ENCODE results near the gene RPTOR. TPM values are rescaled to one million over a fixed set of nuclear protein-coding genes. Genes with fewer than 3 reads are reported as not detected.

The RPTOR gene
- total and polyA plus RNA-seq, 12 donors: 7.9 to 30.3 (median 25.6) TPM

DNA sequence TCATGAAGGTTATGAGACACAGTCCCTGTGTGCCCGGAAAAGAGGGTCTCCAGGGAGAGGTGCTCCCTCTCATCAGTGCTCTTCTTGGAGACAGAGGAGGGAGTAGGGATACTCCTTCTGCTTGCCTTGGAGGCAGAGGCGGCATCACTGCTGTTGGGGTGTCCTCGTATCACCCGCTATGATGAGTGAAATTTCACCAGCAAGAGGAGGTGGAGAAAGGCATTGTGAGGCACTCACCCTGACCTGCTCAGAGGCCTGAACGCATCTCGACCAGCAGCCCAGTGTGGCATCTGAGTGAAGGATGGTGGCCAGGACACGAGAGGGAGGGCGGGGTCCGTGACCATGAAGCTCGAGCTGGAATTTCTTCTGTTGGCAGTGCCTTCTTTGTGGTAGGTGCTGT lies 224.9 kb downstream of the RPTOR start:
- ATAC-seq (no peak), DNase-seq (no peak)
- Histone ChIP-seq H3K36me3 (peaks cover 0 to 10% (median 0%) of the 10 kb centered on the region in 9 donors), H3K4me3 (no peak overlapping the region), H3K27ac (no peak overlapping the region), H3K27me3 (no peaks in the 10 kb centered on the region), H3K9me3 (no peaks in the 10 kb centered on the region), H3K4me1 (peaks cover 0 to 29% (median 14%) of the 10 kb centered on the region in 9 donors)
- 94 to 95% methylated on average over 10 of the region's 10 CpGs for WGBS, 2 donors
- intact Hi-C loops (cut with DNase I): loop anchor here in 1 of 10 donors (10.0 kb wide), 1 partner anchor 225 kb away; the partner anchor contains the start of gene RPTOR
- no peak for TF ChIP-seq CTCF (IDR thresholded peaks at IDR 0.05)

GRCh38 chr17:80769936-80770625 lies 225.4 kb downstream of the RPTOR start:
- intact Hi-C loops (cut with DNase I): loop anchor here in 1 of 10 donors (10.0 kb wide), 1 partner anchor 225 kb away; the partner anchor contains the start of gene RPTOR
- no peak overlapping the region for H3K27ac ChIP-seq
- DNase-seq (no peak), ATAC-seq (no peak)
- 93 to 95% methylated on average over 19 of the region's 19 CpGs for WGBS, 2 donors
- no peaks in the 10 kb centered on the region for H3K27me3 ChIP-seq
- TF ChIP-seq CTCF (IDR thresholded peaks at IDR 0.05): no peak
- H3K4me3 ChIP-seq: no peak overlapping the region
- H3K4me1 ChIP-seq: peaks cover 0 to 31% (median 19%) of the 10 kb centered on the region in 9 donors
- H3K9me3 ChIP-seq: no peaks in the 10 kb centered on the region
- H3K36me3 ChIP-seq: peaks cover 0 to 10% (median 0%) of the 10 kb centered on the region in 9 donors

DNA sequence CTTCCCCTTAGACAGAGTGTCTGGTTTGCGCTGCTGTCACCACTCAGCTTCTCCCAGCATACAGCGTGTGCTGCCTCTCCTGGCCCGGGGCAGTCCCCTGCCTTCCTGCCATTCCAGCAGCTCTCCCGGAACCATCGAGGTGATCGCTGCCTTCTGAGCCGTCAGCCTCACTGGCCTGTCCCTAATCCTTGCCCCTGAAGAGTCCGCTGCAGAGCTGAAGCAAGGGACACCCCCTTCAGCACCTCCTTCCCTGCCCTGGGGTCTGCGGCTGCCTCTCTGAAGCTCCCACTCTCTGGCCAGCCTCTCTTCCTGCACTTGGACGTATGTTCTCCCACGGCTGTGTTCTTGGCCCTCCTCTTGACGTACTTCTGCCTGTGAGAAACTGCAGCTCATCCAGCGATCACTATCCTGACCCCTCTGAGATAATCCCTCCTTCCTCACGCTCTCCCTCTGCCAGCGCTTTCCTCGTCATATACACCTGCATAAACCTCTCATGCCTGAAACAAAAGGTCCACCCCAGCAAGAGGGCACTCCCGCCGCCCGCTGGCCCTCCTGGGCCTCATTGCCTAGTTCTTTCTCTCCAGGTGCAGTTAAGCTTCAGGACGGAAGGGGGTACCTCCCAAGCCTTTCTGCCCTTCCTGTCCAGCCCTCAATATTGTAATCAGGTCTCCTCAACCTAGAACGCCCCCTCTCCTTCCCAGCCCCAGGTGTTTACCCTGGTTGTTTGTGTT lies 226.4 kb downstream of the RPTOR start:
- no peak overlapping the region for H3K27ac ChIP-seq
- H3K27me3 ChIP-seq: no peaks in the 10 kb centered on the region
- intact Hi-C loops (cut with DNase I): no loop called here
- H3K9me3 ChIP-seq: no peaks in the 10 kb centered on the region
- no peak for TF ChIP-seq CTCF (IDR thresholded peaks at IDR 0.05)
- H3K36me3 ChIP-seq: peaks cover 0 to 10% (median 0%) of the 10 kb centered on the region in 9 donors
- peaks cover 0 to 29% (median 19%) of the 10 kb centered on the region in 9 donors for H3K4me1 ChIP-seq
- WGBS, 2 donors: 88 to 93% methylated on average over 21 of the region's 21 CpGs
- DNase-seq (no peak), ATAC-seq (no peak)
- no peak overlapping the region for H3K4me3 ChIP-seq

GRCh38 chr17:80771612-80772005 lies 227.0 kb downstream of the RPTOR start:
- peaks cover 0 to 10% (median 0%) of the 10 kb centered on the region in 9 donors for H3K36me3 ChIP-seq
- H3K9me3 ChIP-seq: no peaks in the 10 kb centered on the region
- no peak for ATAC-seq
- WGBS, 2 donors: 92% methylated on average over 11 of the region's 11 CpGs
- H3K4me3 ChIP-seq: no peak overlapping the region
- peaks cover 0 to 26% (median 19%) of the 10 kb centered on the region in 9 donors for H3K4me1 ChIP-seq
- no peak for TF ChIP-seq CTCF (IDR thresholded peaks at IDR 0.05)
- DNase-seq: no peak
- no peaks in the 10 kb centered on the region for H3K27me3 ChIP-seq
- intact Hi-C loops (cut with DNase I): no loop called here
- no peak overlapping the region for H3K27ac ChIP-seq
